HG02763 (cell line): ENCODE results near the gene KASH5.
"Not testable (repeated sequence)": the region's sequence is repeated elsewhere in the genome, so short reads cannot be mapped to it uniquely, and the experiment has no call there.

Experiments used
- ATAC-seq: cut with Tn5 transposase; IDR thresholded peaks from one replicate; pipeline ENCODE4 v1.9.1; 2021; ENCODE audit warnings: mild to moderate bottlenecking, moderate library complexity; ENCODE audit not compliant: unreplicated experiment

KASH5 gene

DNA sequence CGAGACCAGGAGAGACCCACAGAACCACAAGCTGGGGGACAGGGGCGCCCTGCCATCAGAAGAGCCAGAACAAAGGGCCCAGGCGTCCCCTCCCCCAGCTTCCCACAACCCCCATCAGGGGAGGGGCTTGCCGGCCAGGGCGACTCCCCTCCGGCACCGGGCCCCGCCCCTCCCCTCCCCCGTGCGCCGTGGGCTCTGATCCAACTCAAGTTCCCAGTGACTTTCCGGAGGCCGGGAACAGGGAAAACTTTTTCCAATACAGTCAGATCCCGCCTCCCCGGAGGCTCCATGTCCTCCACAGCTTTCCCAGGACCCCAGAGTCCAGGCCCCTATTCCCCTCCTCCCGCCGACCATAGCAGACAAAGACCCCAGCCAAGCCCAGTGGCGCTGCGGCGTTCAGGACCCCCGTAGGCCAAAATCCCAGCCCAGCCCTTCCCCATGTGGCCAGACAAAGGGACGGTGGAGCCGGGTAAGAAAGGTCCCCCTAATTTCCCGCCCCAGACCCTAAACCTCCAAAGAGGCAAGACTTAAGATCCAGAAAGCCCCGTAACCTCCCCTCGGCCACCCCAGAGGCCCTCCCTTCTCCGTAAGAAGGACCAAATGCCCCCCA, 26.5 kb upstream of the KASH5 start:
- ATAC-seq = no peak

DNA sequence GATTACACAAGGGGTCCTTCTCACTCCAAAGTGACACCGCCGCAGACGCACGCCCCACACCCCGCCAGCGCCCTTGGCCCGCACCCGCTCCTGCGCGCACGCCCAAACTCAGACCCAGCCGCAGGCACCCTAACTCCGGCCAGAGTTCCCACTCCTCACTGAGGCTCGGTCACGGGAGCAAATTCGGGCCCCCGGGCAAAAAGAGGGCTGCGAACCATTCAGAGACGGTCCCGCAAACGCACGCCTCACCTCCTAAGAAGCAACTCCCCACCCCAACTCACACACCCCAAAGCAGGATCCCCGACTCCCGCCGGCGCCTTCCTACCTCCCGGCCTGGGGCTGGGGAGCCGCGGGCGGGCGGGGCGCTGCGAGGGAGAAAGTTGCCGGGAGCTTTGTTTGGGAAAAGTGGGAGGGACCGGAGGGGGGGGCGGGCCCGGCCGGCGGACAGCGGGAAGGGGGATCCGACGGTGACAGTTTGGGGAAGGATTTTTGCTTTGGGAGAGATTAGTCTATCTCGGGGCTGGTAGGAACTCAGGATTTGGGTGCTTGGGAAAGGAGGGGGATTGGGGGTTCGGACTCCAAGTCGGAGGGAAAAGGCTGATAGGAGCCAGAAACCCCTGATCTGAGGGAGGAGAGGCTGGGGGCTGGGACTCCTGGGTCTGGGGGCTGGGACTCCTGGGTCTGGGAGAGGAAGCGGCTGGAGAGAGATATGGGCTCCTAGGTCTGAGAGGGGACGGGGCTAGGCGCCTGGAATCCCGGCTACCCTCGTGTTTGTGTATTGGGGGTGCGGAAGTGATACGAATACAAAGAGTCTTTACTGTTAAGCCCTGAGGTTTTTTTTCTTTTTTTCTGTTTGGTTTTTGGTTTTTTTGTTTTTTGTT, 25.8 kb upstream of the KASH5 start, which contains the start of gene TEAD2:
Gene TEAD2 (minus strand): TSS at position 369 of the 881 bp plus-strand sequence. CDS start 2,341 bp downstream, outside the sequence.
- ATAC-seq = no peak

DNA sequence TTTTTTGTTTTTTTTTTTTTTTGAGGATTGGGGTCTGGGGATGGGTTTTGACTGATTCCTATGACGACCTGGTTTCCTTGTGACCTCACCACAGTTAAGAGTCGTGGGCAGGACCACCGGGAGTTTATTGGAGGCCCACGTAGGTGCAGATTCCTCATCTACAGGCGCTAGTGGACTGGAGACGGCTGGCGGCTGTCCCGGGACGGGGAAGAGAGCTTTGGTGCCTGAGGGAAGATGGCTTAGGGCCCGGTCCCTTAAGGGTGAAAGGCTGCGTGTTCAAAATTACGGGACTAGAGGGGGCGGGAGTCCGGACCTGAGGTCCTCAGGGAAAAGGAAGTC, 25.2 kb upstream of the KASH5 start:
- no peak for ATAC-seq

DNA sequence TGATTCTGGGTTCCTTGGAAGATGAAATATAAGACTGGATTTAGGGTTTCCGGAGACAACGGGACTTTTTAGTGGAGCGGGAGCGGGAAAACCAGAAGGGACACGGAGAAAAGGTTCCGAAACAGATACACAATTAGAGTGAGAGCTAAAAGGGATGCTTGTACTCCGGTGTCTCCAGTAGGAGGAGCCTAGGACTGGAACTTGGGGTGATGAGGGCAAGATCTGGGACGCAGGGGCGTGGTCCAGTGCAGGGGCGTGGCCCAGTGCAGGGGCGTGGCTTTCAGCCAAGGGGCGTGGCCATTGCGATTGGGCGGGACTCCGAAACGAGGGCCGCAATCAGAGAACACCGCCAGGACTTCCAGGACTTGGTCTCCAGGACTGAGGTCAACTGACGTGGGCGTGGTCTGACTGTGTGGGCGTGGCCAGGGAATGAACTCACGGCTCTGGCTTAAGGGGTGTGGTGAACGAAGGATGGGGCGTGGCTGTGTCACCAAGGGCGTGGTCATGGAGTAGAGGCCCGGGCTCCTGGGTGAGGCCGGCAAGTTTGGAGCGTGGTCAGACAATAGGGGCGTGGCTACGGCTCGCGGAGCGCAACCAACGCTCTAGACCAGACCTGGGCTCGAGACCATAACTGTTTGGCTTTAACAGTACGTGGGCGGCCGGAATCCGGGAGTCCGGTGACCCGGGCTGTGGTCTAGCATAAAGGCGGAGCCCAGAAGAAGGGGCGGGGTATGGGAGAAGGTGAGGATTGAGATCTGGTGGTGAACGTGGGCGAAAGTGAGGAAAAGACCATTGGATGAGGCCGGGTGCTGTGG, 24.6 kb upstream of the KASH5 start, which contains the start of gene DKKL1:
Gene DKKL1 (plus strand): TSS at position 610 of the 815 bp plus-strand sequence. CDS start 122 bp downstream, at position 732.
- no peak for ATAC-seq

DNA sequence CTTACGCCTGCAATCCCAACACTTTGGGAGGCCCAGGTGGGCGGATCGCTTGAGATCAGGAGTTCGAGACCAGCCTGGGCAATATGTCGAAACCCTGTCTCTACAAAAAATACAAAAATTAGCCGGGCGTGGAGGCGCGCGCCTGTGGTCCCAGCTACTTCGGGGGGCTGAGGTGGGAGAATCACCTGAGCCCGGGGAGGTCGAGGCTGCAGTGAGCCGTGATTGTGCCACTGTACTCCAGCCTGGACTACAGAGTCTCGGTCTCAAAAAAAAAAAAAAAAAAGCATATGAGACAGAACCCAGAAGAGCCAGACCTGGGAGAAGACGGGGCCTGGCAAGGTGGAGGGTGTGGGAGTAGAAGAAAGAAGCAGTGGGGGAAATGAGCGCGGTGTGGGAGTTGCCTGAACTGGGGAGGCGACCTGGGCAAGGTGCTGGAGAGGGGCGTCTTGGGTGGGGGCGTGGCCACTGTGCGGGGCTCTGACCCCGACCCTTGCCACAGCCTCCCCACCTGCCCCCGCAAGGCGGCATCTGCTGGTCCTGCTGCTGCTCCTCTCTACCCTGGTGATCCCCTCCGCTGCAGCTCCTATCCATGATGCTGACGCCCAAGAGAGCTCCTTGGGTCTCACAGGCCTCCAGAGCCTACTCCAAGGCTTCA, 23.8 kb upstream of the KASH5 start:
- no peak for ATAC-seq

DNA sequence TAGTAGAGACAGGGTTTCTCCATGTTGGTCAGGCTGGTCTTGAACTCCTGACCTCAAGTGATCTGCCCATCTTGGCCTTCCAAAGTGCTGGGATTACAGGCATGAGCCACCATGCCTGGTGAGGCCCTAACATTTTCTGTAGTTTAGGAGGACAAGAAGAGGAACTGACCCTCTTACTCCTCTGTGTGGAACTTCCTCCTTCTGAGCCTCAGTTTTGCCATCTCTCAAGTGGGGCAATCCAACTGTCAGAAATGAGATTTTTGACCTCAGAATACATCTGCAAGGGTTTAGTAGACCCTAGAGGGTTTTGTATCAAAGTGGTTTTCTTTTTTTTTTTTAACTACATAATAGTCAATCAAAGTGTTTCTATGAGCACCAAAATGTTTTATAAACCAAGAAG, 21.9 kb upstream of the KASH5 start:
- ATAC-seq = no peak

DNA sequence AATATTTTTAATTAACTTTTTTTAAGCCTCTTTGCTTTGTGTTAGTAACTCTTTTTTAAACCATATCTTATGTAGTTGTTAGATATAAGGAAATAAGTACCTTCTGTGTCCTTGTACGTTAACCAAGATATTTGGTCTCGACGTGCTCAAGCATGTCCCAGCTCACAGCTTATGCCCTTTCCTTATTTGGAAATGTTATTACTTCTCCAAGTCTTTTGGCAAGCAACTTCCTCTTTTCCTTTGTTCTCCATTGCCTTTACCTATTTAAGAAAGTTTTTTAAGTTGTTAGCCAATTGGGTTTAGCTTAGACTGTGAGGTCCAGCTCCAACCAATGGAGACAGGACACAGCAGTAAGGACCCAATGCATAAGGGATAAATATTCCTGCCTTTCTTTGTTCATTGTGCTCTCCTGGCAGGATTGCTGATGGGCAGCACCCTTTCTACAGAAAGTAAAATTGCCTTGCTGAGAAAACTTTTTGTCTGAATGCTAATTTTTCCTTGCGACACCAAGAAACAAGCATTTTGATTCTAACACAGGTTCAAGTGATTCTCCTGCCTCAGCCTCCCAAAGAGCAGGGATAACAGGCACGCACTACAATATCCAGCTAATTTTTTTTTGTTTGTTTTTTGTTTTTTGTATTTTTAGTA, 19.2 kb upstream of the KASH5 start:
- ATAC-seq = no peak

DNA sequence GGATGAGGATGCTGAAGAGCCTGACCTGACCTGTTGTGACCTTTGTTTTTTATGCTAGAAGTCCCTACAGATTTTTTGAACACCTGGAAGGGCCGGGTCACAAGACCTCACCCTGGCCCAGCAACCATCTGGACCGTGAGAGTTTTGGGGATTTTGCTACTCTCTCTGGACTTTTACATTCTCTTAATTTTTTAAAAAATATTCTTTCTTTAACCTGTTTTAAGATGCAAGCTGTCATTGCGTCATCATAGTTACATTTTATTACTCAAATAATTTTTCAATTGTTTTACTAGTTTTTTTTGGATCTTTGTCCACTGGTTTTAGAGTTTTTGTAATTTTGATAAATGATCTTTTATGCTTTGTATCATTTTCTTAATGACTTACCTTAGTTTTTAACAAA, 16.9 kb upstream of the KASH5 start:
- no peak for ATAC-seq

DNA sequence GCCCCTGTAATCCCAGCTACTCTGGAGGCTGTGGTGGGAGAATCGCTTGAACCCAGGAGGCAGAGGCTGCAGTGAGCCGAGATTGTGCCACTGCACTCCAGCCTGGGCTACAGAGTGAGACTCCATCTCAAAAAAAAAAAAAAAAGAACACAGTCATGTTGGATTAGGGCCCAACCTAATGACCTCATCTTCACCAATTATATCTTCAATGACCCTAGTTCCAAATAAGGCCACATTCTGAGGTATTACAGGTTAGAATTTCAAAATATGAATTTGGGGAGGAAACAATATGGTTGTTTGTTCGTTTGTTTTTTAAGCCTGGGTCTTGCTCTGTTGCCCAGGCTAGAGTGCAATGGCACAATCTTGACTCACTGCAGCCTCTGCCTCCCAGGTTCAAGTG, 14.9 kb upstream of the KASH5 start:
- not testable (repeated sequence) for ATAC-seq

DNA sequence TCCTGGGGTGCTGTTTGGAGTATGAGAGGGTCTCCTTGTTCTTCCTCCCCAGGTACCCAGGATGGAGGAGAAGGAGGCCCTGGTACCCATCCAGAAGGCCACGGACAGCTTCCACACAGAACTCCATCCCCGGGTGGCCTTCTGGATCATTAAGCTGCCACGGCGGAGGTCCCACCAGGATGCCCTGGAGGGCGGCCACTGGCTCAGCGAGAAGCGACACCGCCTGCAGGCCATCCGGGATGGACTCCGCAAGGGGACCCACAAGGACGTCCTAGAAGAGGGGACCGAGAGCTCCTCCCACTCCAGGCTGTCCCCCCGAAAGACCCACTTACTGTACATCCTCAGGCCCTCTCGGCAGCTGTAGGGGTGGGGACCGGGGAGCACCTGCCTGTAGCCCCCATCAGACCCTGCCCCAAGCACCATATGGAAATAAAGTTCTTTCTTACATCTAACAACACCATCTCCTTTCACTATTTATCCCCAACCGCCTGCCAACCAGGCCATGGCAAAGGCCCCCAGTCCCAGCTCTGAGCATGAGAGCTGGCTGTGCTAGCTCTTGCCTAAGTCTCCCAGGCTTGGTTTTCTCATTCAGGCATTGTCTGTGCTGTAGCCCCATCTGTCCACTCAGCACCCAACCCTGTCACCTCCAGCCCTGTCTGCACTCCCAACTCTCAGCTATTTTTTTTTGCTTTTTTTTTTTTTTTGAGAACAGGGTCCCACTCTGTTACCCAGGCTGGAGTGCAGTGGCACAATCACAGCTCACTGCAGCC, 13.2 kb upstream of the KASH5 start:
- ATAC-seq = no peak

DNA sequence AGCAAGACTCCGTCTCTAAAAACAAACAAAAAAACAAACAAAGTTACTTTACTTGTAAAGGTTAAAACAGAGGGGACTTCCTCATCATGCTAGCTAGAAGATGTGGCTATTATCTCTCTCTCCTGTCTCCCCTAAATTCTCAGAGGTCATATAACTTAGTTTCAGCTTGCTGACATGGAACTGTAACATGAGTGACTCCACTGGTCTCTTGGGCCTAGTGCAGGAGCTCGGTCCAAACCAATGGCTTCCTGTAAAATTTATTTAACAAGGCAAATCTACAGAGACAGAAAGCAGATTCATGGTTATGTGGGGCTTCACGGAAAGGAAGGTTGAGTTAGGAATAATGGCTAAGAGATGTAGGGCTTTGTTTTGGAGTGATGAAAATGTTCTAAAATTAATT, 9.5 kb upstream of the KASH5 start:
- no peak for ATAC-seq

DNA sequence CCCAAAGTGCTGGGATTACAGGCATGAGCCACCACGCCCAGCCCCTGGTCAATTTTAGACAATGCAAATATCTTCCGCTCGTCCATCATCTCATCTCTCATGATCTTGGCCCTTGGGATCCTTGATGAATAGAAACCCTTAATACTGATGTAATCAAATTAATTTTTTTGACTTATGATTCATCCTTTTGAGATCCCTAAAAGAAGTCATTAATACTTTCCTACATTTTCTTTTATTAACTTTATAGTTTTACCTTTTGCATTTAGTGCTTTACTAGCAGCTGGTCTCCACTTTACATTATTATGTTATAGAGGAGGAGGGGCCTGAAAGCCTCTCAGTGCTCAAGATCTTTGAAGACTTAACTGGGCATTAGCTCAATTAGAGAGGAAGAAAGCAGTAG, 7.7 kb upstream of the KASH5 start:
- ATAC-seq = no peak

DNA sequence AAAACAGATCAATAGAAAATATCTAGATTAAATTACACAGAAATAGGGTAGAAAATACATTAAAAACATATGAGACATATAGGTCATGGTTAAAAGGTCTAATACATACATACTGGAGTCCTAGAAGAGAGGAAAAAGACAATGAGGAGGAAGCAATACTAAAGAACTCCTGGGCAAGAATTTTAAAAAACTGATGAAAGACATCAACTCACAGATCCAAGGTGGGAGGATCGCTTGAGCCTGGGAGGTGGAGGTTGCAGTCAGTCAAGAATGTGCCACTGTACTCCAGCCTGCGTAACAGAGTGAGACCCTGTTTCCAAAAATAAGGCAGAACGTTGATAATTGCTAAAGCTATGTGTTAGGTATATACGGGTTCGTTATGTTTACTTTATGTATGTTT, 5.4 kb upstream of the KASH5 start:
- ATAC-seq = no peak

DNA sequence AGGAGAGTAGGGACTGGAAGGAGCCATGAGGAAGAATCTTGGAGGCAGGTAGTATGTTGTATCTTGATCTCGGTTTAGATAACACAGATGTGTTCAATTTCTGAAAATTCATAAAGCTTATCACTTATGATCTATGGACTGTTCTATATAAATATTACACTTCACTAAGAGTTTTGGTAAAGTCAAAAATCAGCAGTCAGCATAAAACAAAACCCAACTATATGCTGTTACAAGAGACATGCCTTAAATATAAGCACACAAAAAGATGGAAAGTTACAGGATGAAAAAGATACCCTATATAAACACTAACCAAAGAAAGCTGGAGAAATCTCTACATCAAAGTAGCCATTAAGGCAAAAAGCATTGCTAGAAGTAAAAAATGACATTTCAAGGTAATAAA, 4.5 kb upstream of the KASH5 start:
- ATAC-seq = no peak

DNA sequence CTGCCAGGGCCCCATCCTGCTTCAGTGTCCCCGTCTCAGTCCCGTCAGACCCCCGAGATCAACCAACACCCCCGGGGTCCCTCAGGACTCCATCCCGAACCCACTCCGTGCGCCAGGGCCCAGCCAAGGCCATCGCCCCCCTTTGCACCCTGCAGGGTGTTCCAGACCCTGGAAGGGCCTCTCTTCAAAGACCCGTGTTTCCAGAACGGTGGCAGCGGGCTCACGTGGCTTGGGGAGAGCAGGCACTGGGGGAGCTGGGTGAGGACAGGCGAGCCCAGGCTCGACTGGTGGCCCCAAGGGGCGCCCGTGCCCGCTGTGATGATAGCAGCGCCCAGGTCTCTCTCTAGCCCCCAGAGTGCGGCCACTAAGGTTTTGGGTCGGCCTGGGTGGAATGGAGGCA, 1.4 kb downstream of the KASH5 start:
- no peak for ATAC-seq

DNA sequence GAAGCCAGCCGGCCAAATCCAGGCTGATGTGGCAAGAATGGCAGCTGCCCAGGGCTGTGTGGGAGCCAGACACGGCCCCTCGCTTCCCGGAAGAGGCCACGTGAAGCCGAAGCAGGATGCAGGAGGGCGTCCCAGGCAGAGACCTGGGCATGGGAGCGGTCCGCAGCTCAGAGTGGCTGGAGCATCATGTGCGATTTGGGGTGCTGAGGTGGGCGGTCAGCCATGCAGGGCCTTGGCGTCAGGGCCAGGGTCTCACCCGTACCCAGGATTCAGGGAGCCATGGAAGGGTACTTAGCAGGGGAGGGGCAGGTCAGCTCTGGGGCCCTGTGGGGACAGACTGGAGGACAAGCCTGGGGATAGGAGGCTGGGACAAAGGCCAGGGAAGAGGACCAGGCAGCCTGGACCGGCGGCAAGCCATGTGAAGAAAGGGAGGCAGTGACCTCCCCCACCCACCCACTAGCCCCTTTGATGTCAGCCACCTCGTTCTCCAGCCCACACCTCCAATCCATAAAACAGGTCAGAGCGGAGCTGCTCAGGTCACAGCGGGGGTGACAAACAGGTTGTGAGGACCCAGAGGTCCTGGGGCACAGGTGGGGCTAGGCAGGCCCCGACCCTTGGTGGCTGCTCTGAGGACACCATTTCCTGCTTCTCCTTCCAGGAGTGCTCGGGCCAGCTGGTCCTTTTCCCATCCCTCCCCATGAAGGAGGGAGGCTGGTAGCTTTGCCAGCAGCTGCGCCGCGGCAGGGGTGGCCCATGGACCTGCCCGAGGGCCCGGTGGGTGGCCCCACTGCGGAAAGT, 2.3 kb downstream of the KASH5 start:
- no peak for ATAC-seq

DNA sequence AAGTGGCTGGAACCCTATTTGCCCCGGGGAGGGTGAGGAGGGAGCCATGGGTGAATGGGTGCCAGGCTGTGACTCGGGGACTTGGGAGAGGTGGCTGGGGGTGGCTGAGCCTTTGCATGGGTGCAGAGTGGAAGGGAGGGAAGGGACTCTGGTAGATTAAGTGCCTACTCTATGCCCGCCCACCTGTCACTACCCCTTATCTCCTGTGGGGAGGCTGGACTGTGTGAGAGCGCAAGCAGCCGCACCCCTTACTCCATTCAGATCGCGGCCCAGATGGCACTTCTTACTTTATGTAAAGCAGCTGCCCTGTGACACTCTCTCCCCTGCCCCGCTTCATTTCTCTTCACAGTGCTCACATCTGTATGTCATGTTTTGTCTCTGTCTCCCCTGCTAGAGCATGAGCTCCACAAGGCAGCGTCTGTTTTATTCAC, 2.9 kb downstream of the KASH5 start:
- no peak for ATAC-seq

DNA sequence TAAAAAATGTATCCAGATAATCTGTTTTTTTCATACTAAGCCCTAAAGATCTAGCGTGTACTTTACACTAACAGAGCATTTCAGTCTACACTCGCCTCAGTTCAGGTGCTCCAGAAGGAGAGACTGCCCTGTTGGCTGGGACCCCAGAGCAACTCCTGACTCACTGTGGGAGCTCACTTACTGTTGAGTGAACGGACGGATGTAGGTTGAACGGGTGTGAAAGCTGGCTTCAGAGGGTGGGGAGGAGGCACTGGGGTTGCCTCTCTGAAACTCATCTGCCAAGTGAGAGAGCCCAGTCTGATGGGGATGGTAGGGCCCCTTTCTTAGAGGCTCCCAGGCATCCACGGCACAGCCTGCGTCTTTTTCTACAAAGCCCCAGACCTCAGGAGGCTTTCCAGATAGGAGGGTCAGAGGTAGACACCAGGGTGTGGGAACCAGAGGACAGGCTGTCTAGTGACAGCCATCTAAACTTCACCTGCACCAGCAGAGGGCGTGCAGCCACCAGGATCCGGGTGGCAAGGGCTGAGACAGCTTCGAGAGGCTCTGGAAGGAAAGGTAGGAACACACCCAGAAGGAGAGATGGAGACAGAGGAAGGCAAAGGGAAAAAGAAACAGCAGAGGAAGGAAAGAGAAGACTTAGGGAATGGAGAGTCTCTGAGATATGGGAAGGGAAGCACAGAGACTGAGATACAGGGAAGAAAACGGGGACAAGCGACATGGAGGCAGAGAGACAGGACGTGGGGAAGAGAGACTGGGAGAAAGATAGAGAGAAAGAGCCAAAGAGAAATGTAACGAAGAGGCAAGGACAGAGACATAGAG, 3.7 kb downstream of the KASH5 start:
- no peak for ATAC-seq
